ENCODE data around the gene CALD1.

DNA sequence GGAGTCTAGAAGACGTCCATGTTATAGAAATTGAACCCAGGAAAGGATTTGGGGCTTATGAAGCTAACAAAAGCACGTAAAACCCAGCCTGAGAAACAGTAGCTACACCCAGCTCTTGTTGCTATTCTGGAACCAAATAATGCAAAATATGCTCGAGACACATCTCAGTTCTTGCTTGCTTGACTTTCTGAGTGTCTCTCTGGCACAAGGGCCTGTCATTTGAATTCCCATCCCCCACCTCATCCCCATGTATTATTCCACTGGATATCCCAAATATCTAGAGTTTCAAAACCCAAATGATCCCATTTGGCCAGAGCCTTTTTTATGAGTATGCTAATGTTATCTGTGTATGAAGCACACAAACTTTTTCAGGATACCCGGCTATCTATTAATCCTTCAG, 158.7 kb downstream of the CALD1 start:
- TF ChIP-seq CTCF (IDR thresholded peaks at IDR 0.05; ENCODE audit: insufficient read depth, low read length, poor library complexity, severe bottlenecking) = no peak
- no peak for TF ChIP-seq EZH2phosphoT487 (conservative IDR thresholded peaks at IDR 0.05; ENCODE audit: low read length)

All from SU-DHL-6 (cell line).